Measurements from ENCODE around the gene KCNJ4. TPM values are rescaled to one million over a fixed set of nuclear protein-coding genes. Genes with fewer than 3 reads are reported as not detected.

Gene KCNJ4
- total RNA-seq, 4 donors from 2014 or later = not detected

GRCh38 chr22:38448945-38449745, 5.9 kb downstream of the KCNJ4 start:
- H3K4me1 ChIP-seq = peaks cover 0 to 8% (median 0%) of the 10 kb centered on the region in 3 donors
- H3K9me3 ChIP-seq = no peaks in the 10 kb centered on the region
- no peak overlapping the region for H3K4me3 ChIP-seq
- H3K27me3 ChIP-seq = peaks cover 85% of the 10 kb centered on the region
- H3K27ac ChIP-seq = no peak overlapping the region
- no peak for ATAC-seq
- H3K36me3 ChIP-seq = no peaks in the 10 kb centered on the region
- TF ChIP-seq POLR2A (IDR thresholded peaks at IDR 0.05) = no peak
- no peak for TF ChIP-seq EP300 (IDR thresholded peaks at IDR 0.05)
- no peak for TF ChIP-seq POLR2AphosphoS5 (IDR thresholded peaks at IDR 0.05)
- TF ChIP-seq CTCF (IDR thresholded peaks at IDR 0.05) = no peak
- 83 to 84% methylated on average over 7 to 10 of the region's 14 CpGs for WGBS, 2 donors (ENCODE audit: low coverage in 1 of 2)

GRCh38 chr22:38446018-38446601, 8.9 kb downstream of the KCNJ4 start:
- no peak for ATAC-seq
- Histone ChIP-seq H3K4me3 (no peak overlapping the region), H3K36me3 (no peaks in the 10 kb centered on the region), H3K27me3 (peaks cover 60% of the 10 kb centered on the region), H3K27ac (no peak overlapping the region), H3K9me3 (no peaks in the 10 kb centered on the region), H3K4me1 (no peaks in the 10 kb centered on the region)
- no peak for TF ChIP-seq EP300 (IDR thresholded peaks at IDR 0.05)
- TF ChIP-seq POLR2A (IDR thresholded peaks at IDR 0.05) = no peak
- no peak for TF ChIP-seq POLR2AphosphoS5 (IDR thresholded peaks at IDR 0.05)
- TF ChIP-seq CTCF (IDR thresholded peaks at IDR 0.05) = no peak
- WGBS, 2 donors (ENCODE audit: low coverage in 1 of 2) = 20% methylated on average over 1 of the region's 9 CpGs; no CpG with 5 or more reads in 1 of the 2 donors

- Histone ChIP-seq H3K27ac (no peak overlapping the region), H3K36me3 (no peaks in the 10 kb centered on the region), H3K4me3 (no peak overlapping the region), H3K27me3 (peaks cover 46% of the 10 kb centered on the region), H3K9me3 (no peaks in the 10 kb centered on the region), H3K4me1 (no peaks in the 10 kb centered on the region)
- TF ChIP-seq POLR2AphosphoS5 (IDR thresholded peaks at IDR 0.05) = no peak
- TF ChIP-seq CTCF (IDR thresholded peaks at IDR 0.05) = no peak
- no peak for TF ChIP-seq POLR2A (IDR thresholded peaks at IDR 0.05)
- TF ChIP-seq EP300 (IDR thresholded peaks at IDR 0.05) = no peak
- no peak for ATAC-seq
- 94 to 100% methylated on average over 1 to 7 of the region's 10 CpGs for WGBS, 2 donors (ENCODE audit: low coverage in 1 of 2)
Observed at GRCh38 chr22:38444783-38445182, 10.2 kb downstream of the KCNJ4 start.

- WGBS, 2 donors (ENCODE audit: low coverage in 1 of 2) = 43 to 65% methylated on average over 7 to 14 of the region's 21 CpGs
- Histone ChIP-seq H3K4me1 (no peaks in the 10 kb centered on the region), H3K27ac (no peak overlapping the region), H3K27me3 (peaks cover 43% of the 10 kb centered on the region), H3K9me3 (no peaks in the 10 kb centered on the region), H3K4me3 (no peak overlapping the region), H3K36me3 (no peaks in the 10 kb centered on the region)
- no peak for TF ChIP-seq POLR2A (IDR thresholded peaks at IDR 0.05)
- no peak for ATAC-seq
Observed at GRCh38 chr22:38443628-38444521, 11.1 kb downstream of the KCNJ4 start.

- H3K27me3 ChIP-seq = peaks cover 40% of the 10 kb centered on the region
- ATAC-seq = no peak
- no peaks in the 10 kb centered on the region for H3K36me3 ChIP-seq
- H3K4me1 ChIP-seq = no peaks in the 10 kb centered on the region
- no peak for TF ChIP-seq POLR2A (IDR thresholded peaks at IDR 0.05)
- TF ChIP-seq CTCF (IDR thresholded peaks at IDR 0.05) = no peak
- no peak for TF ChIP-seq EP300 (IDR thresholded peaks at IDR 0.05)
- no peak for TF ChIP-seq POLR2AphosphoS5 (IDR thresholded peaks at IDR 0.05)
- H3K9me3 ChIP-seq = no peaks in the 10 kb centered on the region
- WGBS, 2 donors (ENCODE audit: low coverage in 1 of 2) = 59 to 80% methylated on average over 1 to 6 of the region's 13 CpGs
- no peak overlapping the region for H3K27ac ChIP-seq
- no peak overlapping the region for H3K4me3 ChIP-seq
Observed at GRCh38 chr22:38442967-38443627, 11.9 kb downstream of the KCNJ4 start.
